A549 (cell line): ENCODE measurements around the gene ATP2B3. TPM values are rescaled to one million over a fixed set of nuclear protein-coding genes. Genes with fewer than 3 reads are reported as not detected.

Source experiments
- ATAC-seq, 2 experiments: fragments of 200-7000 bp in 1 of 2; fragments of >200 bp in 1 of 2; cut with Nextera tagmentation in 1 of 2; cut with Tn5 transposase in 1 of 2; 3 replicates each; pipeline versions ENCODE4 v1.8.0 to v1.9.1; 2018 to 2020; ENCODE audit warnings: mild to moderate bottlenecking in 1 of 2, moderate library complexity in 1 of 2
- CTCF ChIA-PET: fragments of 300-600 bp; sonication (Branson Sonifier 250); formaldehyde crosslinking; extraction: SDS; loops from one replicate; lab custom pipeline; 2021; ENCODE audit warnings: antibody characterized with exemption, inconsistent platforms; lab: Yijun Ruan, JAX
- POLR2A ChIA-PET: fragments of 350-600 bp; formaldehyde crosslinking; extraction: SDS; loops from one replicate; lab custom pipeline; 2021; ENCODE audit warnings: antibody characterized with exemption, inconsistent platforms; lab: Yijun Ruan, JAX
- DNase-seq, 2 experiments: peaks; one replicate each; pipeline versions ENCODE4 v3.0.0 to v3.0.0-alpha.2; 2011 to 2016; ENCODE audit warnings: low read depth in 1 of 2, low spot score in 1 of 2
- FAIRE-seq: peaks from 2 replicates; lab custom pipeline; 2011; peaks lifted over from hg19 to GRCh38; lab: Jason Lieb, UNC
- H3K27ac ChIP-seq, 2 experiments: fragments of >200 bp; sonication (Bioruptor Twin); formaldehyde crosslinking; 3 replicates each; pipeline ENCODE4 v1.5.1; 2016 to 2017
- H3K4me1 ChIP-seq: fragments of >200 bp; sonication (Bioruptor Twin); formaldehyde crosslinking; 3 replicates; pipeline ENCODE4 v1.6.1; 2016
- H3K4me2 ChIP-seq: fragments of >200 bp; sonication (Bioruptor Twin); formaldehyde crosslinking; 3 replicates; pipeline ENCODE4 v1.6.1; 2016
- H3K4me3 ChIP-seq: fragments of >200 bp; sonication (Bioruptor Twin); formaldehyde crosslinking; 3 replicates; pipeline ENCODE4 v1.5.1; 2016
- H3K9me3 ChIP-seq: fragments of >200 bp; sonication (Bioruptor Twin); formaldehyde crosslinking; 3 replicates; pipeline ENCODE4 v1.6.1; 2016
- BCL3 ChIP-seq: fragments of >200 bp; sonication (Bioruptor Twin); formaldehyde crosslinking; IDR thresholded peaks from 3 replicates; pipeline ENCODE4 v1.6.1; 2016
- CBX8 ChIP-seq: fragments of 200-600 bp; sonication (generic); IDR thresholded peaks from 2 replicates; pipeline ENCODE4 v1.6.1; 2016
- CEBPB ChIP-seq, 2 experiments: fragments of >200 bp in 1 of 2; sonication (Bioruptor Twin) in 1 of 2; formaldehyde crosslinking in 1 of 2; IDR thresholded peaks; 2 replicates each; pipeline ENCODE4 v1.6.1; 2012 to 2016
- CHD2 ChIP-seq: fragments of 150-350 bp; IDR thresholded peaks from 2 replicates; pipeline ENCODE4 v1.6.1; 2014; ENCODE audit warnings: low read length; ENCODE audit not compliant: partially characterized antibody
- CHD4 ChIP-seq: fragments of 200-600 bp; sonication (generic); IDR thresholded peaks from 2 replicates; pipeline ENCODE4 v1.6.1; 2016; ENCODE audit warnings: antibody characterized with exemption, mild to moderate bottlenecking, borderline replicate concordance
- EHF ChIP-seq: fragments of 250-450 bp; sonication (Bioruptor Pico); IDR thresholded peaks from 2 replicates; pipeline ENCODE4 v1.5.0; 2020; ENCODE audit warnings: mild to moderate bottlenecking
- EHMT2 ChIP-seq: fragments of 200-600 bp; sonication (generic); IDR thresholded peaks from 2 replicates; pipeline ENCODE4 v1.6.1; 2016; ENCODE audit warnings: antibody characterized with exemption, low read depth, mild to moderate bottlenecking, moderate library complexity
- ELK1 ChIP-seq: fragments of 150-350 bp; IDR thresholded peaks from 2 replicates; pipeline ENCODE4 v1.6.1; 2014; ENCODE audit warnings: low read depth, mild to moderate bottlenecking, low read length
- FOXS1 ChIP-seq: fragments of 250-450 bp; sonication (Bioruptor Pico); IDR thresholded peaks from 2 replicates; pipeline ENCODE4 v1.5.0; 2020; ENCODE audit warnings: mild to moderate bottlenecking, moderate library complexity
- HES2 ChIP-seq: fragments of >200 bp; sonication (Bioruptor Twin); formaldehyde crosslinking; IDR thresholded peaks from 2 replicates; pipeline ENCODE4 v1.6.1; 2016
- HEYL ChIP-seq: fragments of 250-450 bp; sonication (Bioruptor Pico); IDR thresholded peaks from 2 replicates; pipeline ENCODE4 v1.8.0; 2021; ENCODE audit warnings: mild to moderate bottlenecking, moderate library complexity
- JUN ChIP-seq, 2 experiments: fragments of >200 bp; sonication (Bioruptor Twin); formaldehyde crosslinking; IDR thresholded peaks; 2 replicates in 1 of 2; 3 replicates in 1 of 2; pipeline ENCODE4 v1.6.1; 2016 to 2017
- JUNB ChIP-seq: fragments of >200 bp; sonication (Bioruptor Twin); formaldehyde crosslinking; IDR thresholded peaks from 2 replicates; pipeline ENCODE4 v1.6.1; 2016
- KDM1A ChIP-seq: fragments of 200-600 bp; sonication (generic); IDR thresholded peaks from 2 replicates; pipeline ENCODE4 v1.6.1; 2016; ENCODE audit warnings: low read depth, mild to moderate bottlenecking
- KDM5A ChIP-seq: fragments of 200-600 bp; sonication (generic); IDR thresholded peaks from 2 replicates; pipeline ENCODE4 v1.6.1; 2016; ENCODE audit warnings: antibody characterized with exemption, mild to moderate bottlenecking
- MAFK ChIP-seq: fragments of 450-650 bp; IDR thresholded peaks from 2 replicates; pipeline ENCODE4 v1.6.1; 2014; ENCODE audit not compliant: partially characterized antibody
- NPAS2 ChIP-seq: fragments of 250-450 bp; sonication (Bioruptor Pico); IDR thresholded peaks from 2 replicates; pipeline ENCODE4 v1.8.0; 2022; ENCODE audit warnings: mild to moderate bottlenecking, moderate library complexity, borderline replicate concordance
- PHF8 ChIP-seq: fragments of 200-600 bp; sonication (generic); IDR thresholded peaks from 2 replicates; pipeline ENCODE4 v1.6.1; 2016; ENCODE audit warnings: low read depth, mild to moderate bottlenecking, antibody characterized with exemption, moderate library complexity, borderline replicate concordance
- POLR2A ChIP-seq: IDR thresholded peaks from 2 replicates; pipeline ENCODE4 v1.6.1; 2012; ENCODE audit warnings: mild to moderate bottlenecking, low read length
- POLR2AphosphoS2 ChIP-seq: conservative IDR thresholded peaks from 2 replicates; pipeline ENCODE4 v1.6.1; 2012; ENCODE audit warnings: low read length, improper control_type of control experiment, inconsistent platforms
- RARB ChIP-seq: fragments of 250-450 bp; sonication (Bioruptor Pico); IDR thresholded peaks from 2 replicates; pipeline ENCODE4 v1.8.0; 2021; ENCODE audit warnings: mild to moderate bottlenecking, moderate library complexity
- RNF2 ChIP-seq: fragments of 200-600 bp; sonication (generic); IDR thresholded peaks from 2 replicates; pipeline ENCODE4 v1.6.1; 2016; ENCODE audit warnings: low read depth, mild to moderate bottlenecking, antibody characterized with exemption, moderate library complexity, borderline replicate concordance
- SREBF2 ChIP-seq: fragments of 450-650 bp; IDR thresholded peaks from 2 replicates; pipeline ENCODE4 v1.6.1; 2014; ENCODE audit warnings: mild to moderate bottlenecking, moderate library complexity
- TFCP2L1 ChIP-seq: fragments of 250-450 bp; sonication (Bioruptor Pico); IDR thresholded peaks from 2 replicates; pipeline ENCODE4 v1.5.0; 2021; ENCODE audit warnings: mild to moderate bottlenecking
- TP53 ChIP-seq: fragments of 250-450 bp; sonication (Bioruptor Pico); IDR thresholded peaks from 2 replicates; pipeline ENCODE4 v1.5.0; 2021; ENCODE audit warnings: mild to moderate bottlenecking, moderate library complexity
- ZNF302 ChIP-seq: fragments of 250-450 bp; sonication (Bioruptor Pico); IDR thresholded peaks from 2 replicates; pipeline ENCODE4 v1.9.0; 2021; ENCODE audit warnings: inconsistent platforms, mild to moderate bottlenecking, moderate library complexity
- WGBS: methylation state at CpG from one replicate; pipeline ENCODE4 v1.1.6; 2017; ENCODE audit errors: missing lambda C conversion rate; 5-methylcytosine and 5-hydroxymethylcytosine counted together
- polyA plus RNA-seq, 4 experiments: library from polyadenylated mRNA; depleted of rRNA in 3 of 4; stranded (reverse); fragments of >200 nt; fragmentation: RNase III in 1 of 4; extraction: RNeasy Plus Mini Kit Qiagen cat#74134 plus additional on column Dnase treatment in 1 of 4; gene quantifications; 2 replicates in 3 of 4; 3 replicates in 1 of 4; pipeline ENCODE4 v1.2.3, GENCODE V29; 2011 to 2017
- TF ChIP-seq, protein P1 (sequence below): IDR thresholded peaks from 2 replicates; pipeline ENCODE4 v1.6.1; 2012
- TF ChIP-seq, protein P2 (sequence below): fragments of 250-450 bp; sonication (Bioruptor Pico); IDR thresholded peaks from 2 replicates; pipeline ENCODE4 v1.5.0; 2020; ENCODE audit warnings: low read depth, mild to moderate bottlenecking, moderate library complexity

The ATP2B3 gene
- polyA plus RNA-seq, 2 of the 4 experiments (the other 2 are of a cell fraction): 0.13 to 0.30 TPM

DNA sequence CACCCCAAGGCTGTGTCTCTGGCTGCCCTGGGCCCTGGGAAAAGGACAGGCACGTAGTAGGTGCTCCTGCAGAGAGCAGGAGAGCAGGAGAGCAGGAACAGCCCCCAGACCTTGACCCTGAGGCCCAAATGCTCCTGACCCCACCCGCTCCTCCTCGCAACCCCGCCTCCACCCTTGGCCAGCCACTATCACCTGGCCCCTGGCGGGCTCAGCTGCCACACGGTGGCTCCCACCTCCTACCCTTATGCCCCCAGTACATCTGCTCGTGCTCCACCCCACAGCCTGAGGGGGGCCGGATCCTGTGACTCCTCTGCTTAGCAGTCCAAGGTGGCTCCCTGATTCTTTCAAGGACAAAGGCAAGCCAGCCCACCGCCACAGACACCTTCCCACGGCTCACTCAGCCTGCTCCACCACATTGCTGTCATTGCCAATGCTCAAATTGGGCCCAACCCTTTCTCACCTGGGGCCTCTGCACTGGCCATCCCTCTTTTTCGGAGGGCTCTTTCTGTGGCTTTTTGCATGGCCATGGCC is 41.6 kb upstream of the ATP2B3 start:
- POLR2A ChIA-PET: no interaction called here
- FAIRE-seq: no peak

GRCh38 chrX:153476666-153477363 is 40.6 kb upstream of the ATP2B3 start:
- DNase-seq: no peak
- POLR2A ChIA-PET: no interaction called here
- Histone ChIP-seq H3K4me1 (no peaks in the 10 kb centered on the region), H3K9me3 (no peaks in the 10 kb centered on the region), H3K4me3 (no peak overlapping the region), H3K4me2 (no peak overlapping the region), H3K27ac (no peak overlapping the region)
- no peak for FAIRE-seq
- 56% methylated on average over 5 of the region's 16 CpGs for WGBS
- CTCF ChIA-PET: interaction anchor here (1.0 to 11.1 kb wide), 2 partner anchors 31 to 444 kb away, joined by 3 to 130 read pairs; no protein-coding TSS in a partner anchor
- TF ChIP-seq ELK1 (no peak), CBX8 (no peak), TFCP2L1 (CRISPR knock-in tag) (no peak), RNF2 (no peak), HES2 (no peak), CHD4 (no peak), KDM5A (no peak), TP53 (no peak), EHF (no peak), POLR2A (no peak), FOXS1 (no peak), NPAS2 (CRISPR knock-in tag) (no peak)
- TF ChIP-seq, protein P1, sequence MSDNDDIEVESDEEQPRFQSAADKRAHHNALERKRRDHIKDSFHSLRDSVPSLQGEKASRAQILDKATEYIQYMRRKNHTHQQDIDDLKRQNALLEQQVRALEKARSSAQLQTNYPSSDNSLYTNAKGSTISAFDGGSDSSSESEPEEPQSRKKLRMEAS: no peak
- TF ChIP-seq, protein P2, sequence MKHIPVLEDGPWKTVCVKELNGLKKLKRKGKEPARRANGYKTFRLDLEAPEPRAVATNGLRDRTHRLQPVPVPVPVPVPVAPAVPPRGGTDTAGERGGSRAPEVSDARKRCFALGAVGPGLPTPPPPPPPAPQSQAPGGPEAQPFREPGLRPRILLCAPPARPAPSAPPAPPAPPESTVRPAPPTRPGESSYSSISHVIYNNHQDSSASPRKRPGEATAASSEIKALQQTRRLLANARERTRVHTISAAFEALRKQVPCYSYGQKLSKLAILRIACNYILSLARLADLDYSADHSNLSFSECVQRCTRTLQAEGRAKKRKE: no peak
- no peak for ATAC-seq

More for the DNA sequence above, 41.6 kb upstream of the ATP2B3 start:
- 89% methylated on average over 8 of the region's 11 CpGs for WGBS
- DNase-seq (no peak), ATAC-seq (no peak)
- no peak overlapping the region for H3K4me2 ChIP-seq
- no peak overlapping the region for H3K27ac ChIP-seq
- no peaks in the 10 kb centered on the region for H3K4me1 ChIP-seq
- TF ChIP-seq POLR2A (no peak), CEBPB (IDR thresholded peaks at IDR 0.05) (no peak)
- CTCF ChIA-PET: interaction anchor here (11.1 kb wide), 1 partner anchor 32 kb away, joined by 130 read pairs; no protein-coding TSS in a partner anchor
- H3K9me3 ChIP-seq: no peaks in the 10 kb centered on the region
- H3K4me3 ChIP-seq: no peak overlapping the region

DNA sequence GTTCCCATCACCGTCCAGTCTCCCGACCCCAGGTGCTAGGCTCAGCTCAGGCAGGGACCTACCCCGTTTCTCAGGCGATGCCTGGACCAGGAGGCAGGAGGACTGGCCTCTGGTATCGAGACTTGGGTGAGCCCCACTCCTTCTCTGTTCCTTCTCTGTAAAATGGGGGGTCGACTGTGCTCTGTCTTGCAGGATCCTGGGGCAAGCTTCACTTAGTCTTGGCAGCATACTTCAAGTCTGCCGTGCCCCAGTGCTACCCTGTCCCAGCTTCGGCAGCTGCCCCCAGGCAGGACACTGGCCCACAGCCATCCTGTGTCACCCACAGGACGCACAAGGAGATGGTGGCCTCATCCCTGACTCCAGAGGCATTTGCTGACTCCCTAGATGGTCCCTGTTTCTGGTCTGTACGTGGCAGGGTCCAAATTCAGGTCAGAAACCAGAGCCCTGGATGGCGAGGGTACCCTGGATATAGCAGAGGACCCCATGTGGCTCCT is 40.0 kb upstream of the ATP2B3 start:
- Histone ChIP-seq H3K9me3 (no peaks in the 10 kb centered on the region), H3K4me3 (no peak overlapping the region), H3K4me2 (no peak overlapping the region), H3K27ac (no peak overlapping the region), H3K4me1 (no peaks in the 10 kb centered on the region)
- DNase-seq: no peak
- ChIA-PET POLR2A (no interaction called here), CTCF (interaction anchor here (1.0 to 11.1 kb wide), 2 partner anchors 30 to 445 kb away, joined by 3 to 130 read pairs; no protein-coding TSS in a partner anchor)
- TF ChIP-seq RARB (CRISPR knock-in tag) (no peak), POLR2AphosphoS2 (no peak), HEYL (CRISPR knock-in tag) (no peak), KDM1A (no peak), SREBF2 (no peak), CBX8 (no peak), EHMT2 (no peak), JUN (IDR thresholded peaks at IDR 0.05) (no peak), CHD4 (no peak), CHD2 (no peak), BCL3 (no peak), JUNB (no peak), MAFK (no peak), PHF8 (no peak), FOXS1 (no peak), ZNF302 (no peak)
- 40% methylated on average over 2 of the region's 11 CpGs for WGBS
- no peak for FAIRE-seq
- no peak for ATAC-seq
